AG09319 (cell line): ENCODE data around the gene GLRX.

Experiments used
- DNase-seq: peaks from one replicate; pipeline ENCODE4 v3.0.0-alpha.2; 2010; ENCODE audit warnings: low read depth; ENCODE audit errors: extremely low read depth
- TF ChIP-seq, protein P1 (sequence below): IDR thresholded peaks from 2 replicates; pipeline ENCODE4 v1.5.1; 2011; ENCODE audit warnings: low read depth, mild to moderate bottlenecking, inconsistent platforms, low read length, moderate library complexity

The GLRX gene

DNA sequence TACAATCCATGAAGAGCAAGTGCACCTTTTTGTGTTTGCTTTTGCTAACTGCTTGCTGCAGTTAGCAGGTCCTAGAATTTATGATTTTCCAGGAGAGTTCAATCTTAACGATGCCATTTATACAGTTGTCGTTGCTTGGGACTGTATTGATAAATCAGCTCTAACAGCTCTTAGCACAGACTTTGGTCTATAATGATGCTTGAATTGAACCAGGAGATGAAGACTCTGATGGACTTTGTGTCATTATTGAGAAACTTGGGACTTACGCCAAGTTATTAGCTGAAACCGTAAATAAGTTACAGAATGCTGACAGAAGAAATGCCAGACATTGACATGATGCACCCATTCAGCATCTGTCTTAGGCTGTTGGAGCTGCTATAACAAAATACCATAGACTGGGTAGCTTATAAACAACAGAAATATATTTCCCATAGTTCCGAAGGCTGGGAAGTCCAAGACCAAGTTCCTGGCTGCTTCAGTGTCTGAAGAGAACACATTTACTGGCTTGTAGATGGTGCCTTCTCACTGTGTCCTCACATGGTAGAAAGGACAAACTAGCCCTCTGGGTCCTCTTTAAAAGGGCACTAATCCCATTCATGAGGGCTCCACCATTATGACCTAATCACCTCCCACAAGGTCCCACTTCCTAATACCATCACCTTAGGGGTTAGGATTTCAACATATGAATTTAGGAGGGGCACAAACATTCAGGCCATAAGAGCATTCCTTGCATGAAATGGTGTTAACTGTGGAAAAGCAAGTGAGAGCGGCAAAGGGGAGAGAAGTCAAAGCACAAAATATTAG is 17.6 kb downstream of the GLRX start:
- DNase-seq = no peak
- TF ChIP-seq, protein P1, sequence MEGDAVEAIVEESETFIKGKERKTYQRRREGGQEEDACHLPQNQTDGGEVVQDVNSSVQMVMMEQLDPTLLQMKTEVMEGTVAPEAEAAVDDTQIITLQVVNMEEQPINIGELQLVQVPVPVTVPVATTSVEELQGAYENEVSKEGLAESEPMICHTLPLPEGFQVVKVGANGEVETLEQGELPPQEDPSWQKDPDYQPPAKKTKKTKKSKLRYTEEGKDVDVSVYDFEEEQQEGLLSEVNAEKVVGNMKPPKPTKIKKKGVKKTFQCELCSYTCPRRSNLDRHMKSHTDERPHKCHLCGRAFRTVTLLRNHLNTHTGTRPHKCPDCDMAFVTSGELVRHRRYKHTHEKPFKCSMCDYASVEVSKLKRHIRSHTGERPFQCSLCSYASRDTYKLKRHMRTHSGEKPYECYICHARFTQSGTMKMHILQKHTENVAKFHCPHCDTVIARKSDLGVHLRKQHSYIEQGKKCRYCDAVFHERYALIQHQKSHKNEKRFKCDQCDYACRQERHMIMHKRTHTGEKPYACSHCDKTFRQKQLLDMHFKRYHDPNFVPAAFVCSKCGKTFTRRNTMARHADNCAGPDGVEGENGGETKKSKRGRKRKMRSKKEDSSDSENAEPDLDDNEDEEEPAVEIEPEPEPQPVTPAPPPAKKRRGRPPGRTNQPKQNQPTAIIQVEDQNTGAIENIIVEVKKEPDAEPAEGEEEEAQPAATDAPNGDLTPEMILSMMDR = no peak

DNA sequence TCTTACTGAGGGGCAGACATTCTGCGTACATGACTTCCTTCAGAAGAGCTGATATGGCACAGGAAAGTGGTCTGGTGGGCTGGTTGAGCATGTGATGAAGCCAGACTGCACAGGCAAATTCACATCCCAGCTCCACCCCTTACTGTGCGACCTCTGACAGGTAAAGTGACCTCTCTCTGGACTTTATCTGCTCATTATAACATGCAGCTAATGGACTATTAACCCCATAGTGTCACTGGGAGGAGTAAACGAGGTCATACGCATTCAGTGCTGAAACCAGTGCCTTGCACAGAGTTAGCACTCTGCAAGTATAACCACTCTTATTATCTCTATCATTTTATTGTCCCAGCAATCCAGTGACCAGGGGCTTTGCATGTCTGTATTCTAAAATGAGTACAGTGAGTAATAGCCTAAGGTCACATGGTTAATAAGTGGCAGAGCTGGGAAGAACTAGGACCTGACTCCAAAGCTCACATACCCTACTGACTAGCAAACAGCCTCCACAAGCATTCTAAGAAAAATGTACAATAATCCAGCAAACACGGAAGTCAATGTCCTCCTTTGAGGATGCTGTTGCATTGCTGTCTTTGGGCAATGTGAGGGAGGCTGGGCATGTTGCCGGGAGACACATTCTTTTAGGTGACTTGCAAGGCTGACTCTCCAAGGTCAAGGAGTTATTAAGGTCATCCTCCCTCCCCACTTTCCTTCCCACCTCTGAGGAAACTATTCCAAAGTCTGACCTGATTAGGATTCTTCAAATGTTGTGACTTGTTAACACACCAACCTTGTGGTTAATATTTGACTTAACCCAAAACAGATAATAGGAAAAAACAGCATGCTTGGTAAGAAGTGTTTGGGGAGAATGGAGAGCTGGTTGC is 19.0 kb downstream of the GLRX start:
- TF ChIP-seq, protein P1 = no peak

DNA sequence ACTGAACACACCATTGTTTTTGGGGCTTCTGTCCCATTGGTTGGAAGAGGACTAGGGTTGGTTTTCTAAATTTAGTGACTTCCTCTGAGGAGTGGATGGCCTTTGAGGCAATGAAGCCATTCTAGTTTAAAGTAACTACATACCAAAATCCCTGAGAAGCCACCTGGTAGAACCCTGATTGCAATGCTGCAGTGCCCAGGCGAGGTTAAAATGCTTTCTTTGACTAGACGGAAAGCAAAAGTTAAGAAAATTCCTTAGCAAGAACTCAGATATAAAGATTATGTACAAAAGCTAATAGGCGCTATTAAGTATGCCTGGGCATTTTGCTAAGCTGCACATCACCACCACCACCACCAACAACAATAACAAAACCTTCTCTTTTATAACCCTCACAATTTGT is 20.6 kb downstream of the GLRX start:
- no peak for DNase-seq
- TF ChIP-seq, protein P1 = no peak

More for the DNA sequence above, 19.0 kb downstream of the GLRX start:
- no peak for DNase-seq

- no peak for DNase-seq
- TF ChIP-seq, protein P1 = no peak
Measured at GRCh38 chr5:95801532-95801931, 21.0 kb downstream of the GLRX start.

DNA sequence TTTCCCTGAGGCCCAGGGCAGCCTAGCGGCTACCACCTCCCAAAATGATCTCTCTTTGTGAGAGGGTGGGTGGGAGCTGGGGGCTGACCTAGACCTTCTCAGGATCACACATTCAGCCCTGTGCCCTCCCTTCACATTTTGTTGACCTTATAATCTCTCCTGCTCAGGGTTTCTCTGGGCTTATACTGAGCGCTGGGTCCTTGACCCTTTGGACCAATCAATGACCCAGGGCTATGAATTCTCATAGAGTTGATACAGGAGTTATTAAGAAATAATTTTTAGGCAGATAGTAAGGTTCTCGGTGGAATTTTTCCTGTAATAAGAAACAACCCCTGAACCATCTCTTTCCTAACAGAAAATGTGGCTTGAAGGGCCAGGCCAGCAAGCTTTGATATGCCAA is 22.0 kb downstream of the GLRX start:
- no peak for DNase-seq
- TF ChIP-seq, protein P1 = no peak

DNA sequence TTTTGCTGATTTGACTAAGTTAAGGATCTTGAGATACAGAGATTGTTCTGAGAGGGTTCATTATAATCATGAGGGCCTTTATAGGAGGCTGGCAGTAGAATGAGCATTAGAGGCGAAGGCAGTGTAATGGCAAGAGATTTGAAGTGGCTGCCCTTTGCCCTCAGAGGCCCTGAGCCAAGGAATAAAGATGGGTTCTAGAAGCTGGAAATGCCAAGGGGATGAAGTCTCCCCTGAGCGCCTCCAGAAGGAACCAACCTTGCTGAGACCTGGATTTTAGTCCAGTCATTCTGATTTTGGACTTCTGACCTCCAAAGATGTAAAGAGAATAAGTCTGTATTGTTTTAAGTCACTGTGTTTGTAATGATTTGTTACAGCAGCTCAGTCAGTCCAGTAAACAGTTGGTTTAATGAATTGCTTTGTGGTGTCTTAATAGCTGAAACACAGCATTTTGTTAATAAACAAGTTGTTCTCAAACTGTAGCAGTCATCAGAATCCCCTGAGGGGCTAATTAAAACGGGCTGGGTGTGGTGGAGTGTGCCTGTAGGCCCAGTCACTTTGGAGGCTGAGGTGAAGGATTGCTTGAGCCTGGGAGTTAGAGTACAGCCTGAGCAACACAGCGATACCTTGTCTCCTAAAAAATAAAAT is 23.2 kb downstream of the GLRX start:
- DNase-seq = no peak
- TF ChIP-seq, protein P1 = no peak
